HL-60 (cell line): ENCODE measurements around the gene KLHL10.

Source experiments
- CTCF ChIP-seq: IDR thresholded peaks from one replicate; pipeline ENCODE4 v1.5.1; 2011; ENCODE audit warnings: low read length, control low read depth, inconsistent platforms; ENCODE audit not compliant: insufficient read depth
- POLR2AphosphoS5 ChIP-seq: IDR thresholded peaks from 2 replicates; pipeline ENCODE4 v1.6.1; 2012; ENCODE audit warnings: low read depth

- TF ChIP-seq CTCF (no peak), POLR2AphosphoS5 (no peak)
These were observed 31.8 kb downstream of the KLHL10 start for GRCh38 chr17:41869426-41869825.
